GM21360 (cell line): ENCODE results near the gene HARBI1.

Source experiments
- ATAC-seq: cut with Tn5 transposase; IDR thresholded peaks from one replicate; pipeline ENCODE4 v1.9.1; 2021; ENCODE audit warnings: mild to moderate bottlenecking, moderate library complexity; ENCODE audit not compliant: unreplicated experiment

Gene HARBI1

DNA sequence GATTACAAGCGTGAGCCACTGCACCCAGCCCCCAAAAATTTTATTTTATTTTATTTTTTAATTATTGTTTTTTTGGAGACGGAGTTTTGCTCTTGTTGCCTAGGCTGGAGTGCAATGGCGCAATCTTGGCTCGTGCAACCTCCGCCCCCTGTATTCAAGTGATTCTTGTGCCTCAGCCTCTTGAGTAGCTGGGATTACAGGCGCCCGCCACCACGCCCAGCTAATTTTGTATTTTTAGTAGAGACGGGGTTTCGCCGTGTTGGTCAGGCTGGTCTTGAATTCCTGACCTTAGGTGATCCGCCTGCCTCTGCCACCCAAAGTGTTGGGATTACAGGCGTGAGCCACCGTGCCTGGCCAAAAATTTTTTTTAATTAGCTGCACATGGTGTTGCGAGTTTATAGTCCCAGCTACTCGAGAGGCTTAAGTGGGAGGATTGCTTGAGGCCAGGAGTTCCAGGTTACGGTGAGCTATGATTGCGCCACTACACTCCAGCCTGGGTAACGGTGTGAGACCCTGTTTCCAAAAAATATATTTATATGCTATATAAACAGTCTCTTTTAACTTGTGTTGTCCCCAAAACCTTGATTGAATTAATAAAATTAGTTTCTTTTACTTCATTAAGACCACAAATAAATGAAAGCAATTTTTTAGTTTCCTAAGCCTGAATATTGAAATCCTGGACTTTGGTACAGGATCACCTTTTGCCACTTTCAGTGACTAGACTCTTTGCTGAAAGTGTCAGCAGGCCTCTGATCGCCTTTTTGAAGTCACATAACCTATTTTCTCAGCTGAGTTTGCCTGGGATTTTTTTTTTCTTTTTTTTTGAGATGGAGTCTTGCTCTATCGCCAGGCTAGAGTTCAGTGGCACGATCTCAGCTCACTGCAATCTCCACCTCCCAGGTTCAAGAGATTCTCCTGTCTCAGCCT is 16.5 kb upstream of the HARBI1 start:
- ATAC-seq = no peak

DNA sequence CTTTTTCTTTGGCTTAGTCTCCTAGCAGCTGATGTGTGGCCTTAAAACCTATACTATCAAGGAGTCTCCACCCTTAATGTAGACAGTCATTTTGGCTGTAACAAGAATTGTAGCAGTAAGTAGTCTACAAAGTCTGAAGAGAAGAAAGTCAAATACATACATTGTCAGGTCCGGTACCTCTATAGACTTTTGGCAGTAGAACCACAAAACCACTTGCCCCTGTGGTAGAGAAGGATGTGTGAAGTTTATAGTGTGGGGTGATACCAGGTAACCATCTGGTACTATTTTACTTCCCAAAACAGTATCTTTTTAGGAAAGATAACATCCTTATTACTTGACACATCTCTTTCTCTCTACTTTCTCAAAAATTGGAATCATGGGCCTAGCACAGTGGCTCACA is 15.5 kb upstream of the HARBI1 start:
- no peak for ATAC-seq

DNA sequence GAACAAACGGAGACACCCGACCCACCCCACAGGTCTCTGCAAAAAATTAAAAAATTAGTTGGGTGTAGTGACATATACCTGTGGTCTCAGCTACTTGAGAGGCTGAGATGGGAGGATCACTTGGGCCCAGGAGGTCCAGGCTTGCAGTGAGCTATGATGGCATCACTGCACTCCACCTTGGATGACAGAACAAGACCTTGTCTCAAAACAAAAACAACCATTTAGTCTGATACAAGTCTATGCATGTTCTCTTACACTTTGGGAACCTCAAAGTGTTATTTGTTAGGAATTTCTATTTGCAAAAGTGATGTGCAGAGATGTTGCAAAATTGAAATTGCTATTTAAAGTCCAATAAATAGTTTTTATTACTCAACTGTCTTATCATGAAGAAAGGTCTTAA is 14.6 kb upstream of the HARBI1 start:
- no peak for ATAC-seq

DNA sequence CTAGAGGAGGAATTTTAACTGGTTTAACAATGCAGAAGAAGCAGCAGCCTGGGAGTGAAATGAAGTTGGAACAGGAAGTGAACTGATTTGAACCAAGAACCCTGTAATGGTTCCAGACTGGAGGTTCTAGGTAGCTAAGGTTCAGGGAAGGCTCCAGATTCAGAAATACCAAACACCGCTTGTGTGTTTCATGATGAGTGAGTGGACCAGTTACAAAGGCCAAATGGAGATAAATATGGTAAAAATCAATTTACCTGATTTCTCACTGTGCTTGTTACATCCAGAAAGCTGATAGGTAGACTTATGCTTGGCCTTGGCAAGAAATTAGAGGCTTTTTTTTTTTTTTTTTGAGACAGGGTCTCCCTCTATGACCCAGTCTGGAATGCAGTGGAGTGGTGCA is 13.2 kb upstream of the HARBI1 start:
- ATAC-seq = no peak

DNA sequence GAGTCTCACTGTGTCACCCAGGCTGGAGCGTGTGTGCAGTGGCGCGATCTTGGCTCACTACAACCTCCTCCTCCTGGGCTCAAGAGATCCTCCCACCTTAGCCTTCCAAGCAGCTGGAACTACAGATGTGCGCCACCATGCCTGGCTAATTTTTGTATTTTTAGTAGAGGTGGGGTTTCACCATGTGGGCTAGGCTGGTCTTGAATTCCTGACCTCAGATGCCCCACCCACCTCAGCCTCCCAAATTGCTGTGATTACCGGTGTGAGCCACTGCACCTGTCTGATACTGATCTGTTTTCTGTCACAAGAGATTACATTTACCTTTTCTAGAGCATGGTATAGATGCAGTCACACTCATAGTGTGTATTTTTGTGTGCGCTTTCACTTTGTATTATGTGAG is 11.9 kb upstream of the HARBI1 start:
- no peak for ATAC-seq

DNA sequence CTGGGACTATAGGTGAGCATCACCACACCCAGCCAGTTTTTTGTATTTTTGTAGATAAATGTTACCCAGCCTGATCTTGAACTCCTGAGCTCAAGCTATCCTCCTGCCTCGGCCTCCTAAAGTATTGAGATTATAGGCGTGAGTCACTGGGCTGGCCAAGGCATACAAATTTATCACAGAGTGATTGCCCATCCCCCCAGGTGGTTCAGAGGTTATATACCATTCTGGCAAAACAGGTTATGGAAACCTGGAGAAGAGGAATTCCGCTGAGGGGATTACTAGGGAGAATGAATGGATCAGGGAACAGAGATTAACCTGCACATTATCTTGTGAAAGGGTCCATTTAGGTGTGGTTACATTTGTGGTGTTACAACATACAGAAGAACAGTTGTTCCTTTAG is 8.4 kb upstream of the HARBI1 start:
- no peak for ATAC-seq

DNA sequence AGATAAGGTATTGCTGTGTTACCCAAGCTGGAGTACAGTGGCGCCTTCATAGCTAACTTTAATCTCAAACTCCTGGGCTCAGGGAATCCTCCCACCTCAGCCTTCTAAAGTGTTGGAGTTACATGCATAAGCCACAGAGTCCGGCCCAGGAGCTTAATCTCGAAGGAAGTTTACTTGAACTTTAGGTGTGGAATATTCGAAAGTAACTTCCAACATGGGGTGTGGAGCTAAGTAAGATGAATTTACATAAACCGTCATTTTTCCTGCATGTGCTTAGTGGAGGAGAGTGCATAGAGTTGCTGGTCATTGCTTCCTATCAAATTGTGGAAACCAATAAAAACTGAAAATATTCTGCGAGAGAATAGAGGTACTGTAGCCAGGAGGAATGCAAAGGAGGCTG is 1.8 kb upstream of the HARBI1 start:
- ATAC-seq = no peak

DNA sequence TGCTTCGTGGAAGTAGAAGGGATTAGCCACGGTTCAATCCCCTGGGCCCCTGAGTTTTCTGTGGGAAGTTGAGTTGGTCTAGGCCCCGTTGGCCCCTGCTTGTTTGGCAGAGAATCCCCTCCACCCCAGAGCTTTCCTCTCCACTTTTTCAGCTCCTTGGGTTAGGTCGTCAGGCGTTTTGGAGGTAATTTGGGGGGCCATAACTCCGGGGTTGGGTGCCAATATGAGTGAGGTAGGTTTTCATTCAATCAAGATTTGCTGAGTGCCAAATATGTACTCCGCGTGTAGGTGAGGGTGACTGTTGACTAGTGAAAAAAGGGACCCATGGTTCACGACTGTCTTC is 916 bp upstream of the HARBI1 start:
- ATAC-seq = no peak

DNA sequence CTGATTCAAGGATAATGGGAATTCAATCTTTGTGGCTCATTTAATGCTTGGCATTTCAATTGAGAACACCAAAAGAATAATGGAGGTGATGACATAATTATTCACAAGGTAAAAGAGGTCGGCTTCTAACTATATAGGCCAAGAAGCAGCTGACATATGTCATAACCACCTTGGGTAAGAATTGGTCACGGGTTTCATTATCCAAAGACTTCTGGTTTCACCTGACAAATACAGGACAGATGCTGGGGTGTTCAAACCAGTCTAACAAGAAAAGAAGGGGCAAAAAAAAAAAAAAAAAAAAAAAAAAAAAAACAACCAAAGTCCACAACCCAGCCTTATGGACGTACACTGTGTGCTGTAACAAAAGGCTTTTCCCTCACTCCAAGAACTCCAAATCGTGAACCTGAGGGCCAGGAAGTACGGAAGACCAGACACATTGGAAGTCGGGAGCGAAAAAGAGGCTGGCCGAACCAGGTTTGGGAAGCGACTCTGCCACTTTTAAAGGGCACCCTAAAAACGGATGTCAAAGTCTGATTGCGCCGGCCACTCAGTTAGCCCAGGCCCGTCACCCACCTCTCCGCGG is 385 bp downstream of the HARBI1 start:
- no peak for ATAC-seq

DNA sequence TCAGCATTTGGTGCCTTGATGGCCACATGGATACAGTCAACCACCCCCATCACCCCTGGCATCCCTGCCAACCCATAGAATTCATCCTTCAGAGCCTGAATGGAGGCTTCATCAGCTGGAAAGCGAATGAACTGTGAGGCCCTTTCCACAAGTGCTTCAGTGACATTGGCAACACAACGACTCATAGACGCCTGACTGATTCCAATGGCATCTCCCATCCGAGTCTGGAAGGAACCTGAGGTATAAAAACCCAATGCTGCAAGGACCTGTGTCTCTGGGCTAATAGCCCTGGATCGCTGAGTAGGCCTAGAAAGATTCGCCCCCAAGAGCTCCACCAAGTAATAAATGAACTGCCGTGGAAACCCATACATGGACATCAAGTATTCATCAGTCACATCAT is 1.3 kb downstream of the HARBI1 start:
- ATAC-seq = no peak

DNA sequence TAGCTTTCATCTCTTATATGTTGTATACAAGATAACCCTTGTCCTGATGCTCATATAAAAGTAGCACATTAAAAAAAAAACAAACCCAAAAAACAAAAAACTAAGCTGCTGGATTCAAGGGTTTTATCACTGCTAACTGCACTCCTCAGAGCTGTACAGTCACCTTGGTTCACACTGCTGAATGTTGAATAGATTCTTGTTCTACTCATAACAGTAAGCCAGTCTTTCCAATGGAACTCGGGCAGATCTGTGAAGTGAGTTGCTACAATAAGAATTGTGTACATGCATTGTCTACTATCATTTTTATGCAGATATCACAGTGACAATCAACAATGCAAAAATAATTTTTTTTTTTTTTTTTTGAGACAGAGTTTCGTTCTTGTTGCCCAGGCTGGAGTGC is 4.7 kb downstream of the HARBI1 start:
- no peak for ATAC-seq

DNA sequence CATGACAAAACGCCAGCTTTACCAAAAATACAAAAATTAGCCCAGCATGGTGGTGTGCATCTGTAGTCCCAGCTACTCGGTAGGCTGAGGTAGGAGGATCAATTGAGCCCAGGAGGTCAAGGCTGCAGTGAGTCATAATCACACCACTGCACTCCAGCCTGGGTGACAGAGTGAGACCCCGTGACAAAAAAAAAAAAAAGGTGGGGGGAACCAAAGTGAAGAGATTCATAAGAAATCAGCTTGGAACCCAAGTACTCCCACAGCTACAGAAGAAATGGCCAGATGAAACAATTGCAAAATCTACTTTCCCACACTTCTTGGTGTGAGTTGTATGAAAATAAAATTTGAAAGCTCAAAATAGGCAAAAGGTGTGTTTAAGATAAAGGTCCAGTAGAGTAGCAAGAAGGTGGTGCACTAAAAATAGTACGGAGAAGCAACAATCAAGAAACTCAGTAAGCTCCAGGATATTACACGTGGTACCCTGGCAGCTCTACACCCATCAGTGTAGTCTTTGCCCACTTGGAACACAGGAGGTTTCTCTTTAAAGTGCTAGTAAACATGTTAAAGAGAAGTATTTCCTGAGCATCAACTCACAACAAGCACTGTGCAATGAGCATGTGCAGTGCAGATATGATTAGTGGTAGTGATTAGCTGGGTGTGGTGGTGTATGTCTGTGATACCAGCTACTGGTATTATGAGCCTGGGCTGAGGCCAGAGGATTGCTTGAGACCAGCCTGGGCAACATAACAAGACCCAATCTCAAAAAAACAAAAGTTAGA is 5.3 kb downstream of the HARBI1 start:
- ATAC-seq = no peak

DNA sequence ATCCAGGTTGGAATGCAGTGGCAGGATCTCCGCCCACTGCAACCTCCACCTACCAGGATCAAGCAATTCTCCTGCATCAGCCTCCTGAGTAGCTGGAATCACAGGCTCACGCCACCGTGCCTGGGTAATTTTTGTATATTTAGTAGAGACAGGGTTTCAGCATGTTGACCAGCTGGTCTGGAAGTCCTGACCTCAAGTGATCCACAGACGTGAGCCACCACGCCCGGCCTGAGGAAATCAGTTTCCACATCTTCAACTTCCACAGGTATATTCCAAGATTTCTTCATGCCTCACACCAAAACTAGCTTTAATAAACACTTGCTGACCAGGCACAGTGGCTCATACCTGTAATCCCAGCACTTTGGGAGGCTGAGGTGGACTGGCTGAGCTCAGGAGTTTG is 7.6 kb downstream of the HARBI1 start:
- ATAC-seq = no peak

DNA sequence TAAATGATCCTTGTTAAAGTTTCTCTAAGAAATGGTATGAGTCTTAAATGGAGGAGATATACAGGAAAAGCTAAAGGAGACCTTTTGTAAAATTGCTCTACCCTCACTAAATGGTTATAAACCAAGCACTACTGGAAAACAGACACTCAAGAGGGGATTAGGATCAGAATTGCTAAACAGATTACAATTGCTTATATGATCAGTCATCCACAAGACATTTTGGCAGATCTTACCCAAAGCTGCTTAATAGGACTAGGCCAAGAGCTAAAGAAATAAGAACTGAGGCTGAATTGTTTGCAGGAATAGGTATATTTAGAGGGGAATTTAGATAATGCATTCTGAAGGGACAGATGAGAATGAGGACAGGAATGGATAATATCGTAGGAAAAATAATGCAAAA is 9.5 kb downstream of the HARBI1 start:
- no peak for ATAC-seq

DNA sequence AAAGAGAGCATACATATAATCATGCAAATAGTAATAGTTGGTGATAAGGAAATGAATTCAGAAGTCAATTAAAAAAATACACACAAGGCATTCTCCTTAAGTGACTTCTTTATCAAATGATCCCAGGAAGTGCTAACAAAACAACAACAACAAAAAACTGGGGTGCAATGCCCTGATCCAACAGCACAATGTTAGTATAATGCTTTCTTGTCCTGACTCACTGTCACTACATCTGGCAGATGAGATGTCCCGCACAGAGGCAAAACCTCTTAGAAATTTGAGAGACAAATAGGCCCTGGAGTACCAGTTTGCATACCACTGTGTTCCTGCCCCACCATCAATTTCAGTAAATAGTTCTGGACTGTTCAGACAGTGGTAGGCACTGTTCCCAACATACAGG is 12.2 kb downstream of the HARBI1 start:
- no peak for ATAC-seq

DNA sequence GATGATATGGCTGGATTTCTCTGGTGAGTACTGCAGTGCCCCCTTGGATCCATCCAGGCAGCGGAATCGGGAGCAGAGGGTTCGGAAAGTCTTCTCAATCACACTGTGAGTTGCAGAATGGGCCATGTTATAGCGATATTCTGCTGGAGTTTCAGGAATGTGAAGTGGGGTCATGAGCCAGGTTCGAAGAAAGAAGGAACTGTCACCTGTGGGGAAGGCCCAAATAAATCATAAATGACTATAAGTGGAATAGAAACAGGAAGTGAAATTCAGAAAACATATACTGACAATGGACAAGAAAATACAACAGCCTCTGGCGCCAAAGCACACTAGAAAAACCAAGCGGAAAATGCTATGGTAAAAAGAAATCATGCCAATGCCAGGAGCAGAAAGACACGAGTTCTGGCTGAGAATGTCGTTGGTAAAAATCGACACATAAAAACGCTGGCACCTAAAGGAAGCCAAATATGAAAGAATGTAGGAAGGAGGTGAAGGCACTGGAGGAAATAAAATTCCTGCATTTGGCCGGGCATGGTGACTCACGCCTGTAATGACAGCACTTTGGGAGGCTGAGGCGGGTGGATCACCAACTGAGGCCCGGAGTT is 13.2 kb downstream of the HARBI1 start:
- no peak for ATAC-seq

DNA sequence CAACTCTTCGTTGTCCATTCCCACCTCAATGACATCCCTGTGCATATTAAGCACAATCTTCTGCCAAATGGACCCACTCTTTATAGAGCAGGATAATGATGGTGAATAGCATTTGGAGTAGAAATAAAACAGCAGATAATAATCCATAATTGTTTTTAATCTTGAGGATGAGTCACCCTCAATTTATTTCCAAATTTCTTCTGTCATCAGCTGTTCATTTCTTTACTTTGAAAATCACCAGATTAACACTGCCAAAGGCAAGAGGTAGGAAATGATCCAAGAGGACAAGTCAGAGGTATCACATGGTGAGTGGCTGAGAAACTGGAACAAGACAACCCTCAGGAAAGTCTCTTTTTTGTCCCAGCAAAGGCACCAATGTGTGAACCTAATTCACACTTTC is 15.9 kb downstream of the HARBI1 start:
- ATAC-seq = no peak

DNA sequence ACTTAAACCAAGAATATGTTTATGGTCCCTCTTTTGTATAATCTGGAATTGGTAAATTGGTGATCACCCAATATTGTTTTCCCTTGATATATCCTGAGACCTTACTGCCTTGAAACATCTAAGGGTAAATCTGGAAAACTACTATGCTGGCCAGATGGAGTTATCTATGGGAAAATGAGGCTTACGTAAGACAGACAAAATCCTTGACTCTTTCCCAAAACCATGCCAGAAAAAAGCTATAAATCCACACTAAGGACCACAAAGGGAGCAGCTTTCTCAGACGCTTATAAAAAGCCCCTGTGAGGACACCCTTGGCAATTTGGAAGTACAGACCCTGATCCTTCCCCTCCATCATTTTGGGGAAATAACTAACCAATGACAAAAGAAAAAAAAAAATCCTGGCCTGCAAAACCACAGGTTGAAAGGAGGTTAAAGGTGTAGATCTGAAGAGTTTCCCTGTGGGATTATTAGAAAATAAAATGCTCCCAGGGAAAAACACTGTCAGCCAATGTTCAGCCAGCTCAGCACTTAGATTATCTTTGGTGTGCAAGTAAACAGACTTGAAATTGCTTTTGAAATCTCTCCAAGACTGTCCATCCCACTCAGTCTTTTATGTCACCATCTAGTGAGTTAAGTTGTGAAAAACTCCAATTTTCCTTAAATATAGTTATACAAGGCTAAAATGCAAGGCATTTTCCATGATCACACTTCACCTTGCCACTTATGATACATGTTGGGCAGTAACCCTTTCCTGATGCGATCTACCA is 16.6 kb downstream of the HARBI1 start:
- no peak for ATAC-seq

DNA sequence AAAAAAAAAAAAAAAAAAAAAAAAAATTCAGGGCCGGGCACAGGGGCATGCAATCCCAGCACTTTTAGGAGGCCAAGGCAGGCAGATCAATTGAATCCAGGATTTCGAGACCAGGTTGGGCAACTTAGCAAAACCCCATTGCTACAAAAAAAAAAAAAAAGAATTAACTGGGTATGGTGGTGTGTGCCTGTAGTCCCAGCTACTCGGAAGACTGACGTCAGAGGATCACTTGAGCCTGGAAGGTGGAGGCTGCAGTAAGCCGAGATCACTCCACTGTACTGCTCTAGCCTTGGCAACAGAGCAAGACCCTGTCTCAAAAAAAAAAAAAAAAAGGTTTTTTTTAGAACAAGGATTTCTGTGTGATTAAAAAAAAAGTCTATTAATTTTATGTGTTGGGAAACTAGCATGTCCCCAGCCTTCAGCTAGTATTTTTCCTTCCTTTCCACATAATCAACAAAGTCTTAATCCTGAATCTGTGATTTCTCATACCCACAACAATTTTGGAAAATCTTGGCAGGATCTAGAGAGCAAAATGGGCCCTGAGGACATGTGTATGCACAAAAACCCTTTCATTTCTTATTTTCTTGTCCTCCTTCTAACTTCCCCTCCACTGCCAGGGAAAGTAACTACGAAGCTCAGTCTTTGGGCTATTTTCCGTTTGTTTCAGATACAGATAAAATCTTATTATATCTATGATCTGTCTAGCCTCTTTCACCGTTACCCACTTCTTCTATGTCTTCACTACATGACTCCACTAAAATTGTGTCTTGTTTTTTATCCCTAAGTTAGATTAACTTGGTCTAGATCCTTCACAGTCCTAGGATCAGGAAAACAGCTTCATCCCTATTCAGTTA is 17.5 kb downstream of the HARBI1 start:
- no peak for ATAC-seq
